DMS 273 treated with DMSO at 0.1 percent for 48 hours (cell line): Measurements from ENCODE around the gene OR10J4.
"Not testable (repeated sequence)": the region's sequence is repeated elsewhere in the genome, so short reads cannot be mapped to it uniquely, and the experiment has no call there.

Experiments used
- DNase-seq: peaks from one replicate; lab custom pipeline; 2025; lab: John Stamatoyannopoulos, UW

OR10J4 gene

GRCh38 chr1:159431904-159432303 is at the start of gene OR10J4:
Gene OR10J4, plus strand, starts transcription at chr1:159432204.
- no peak for DNase-seq

- DNase-seq, result no peak
Measured at GRCh38 chr1:159406821-159407220, 25.2 kb upstream of the OR10J4 start.

- no peak for DNase-seq
Measured at GRCh38 chr1:159408862-159409400, 23.1 kb upstream of the OR10J4 start.

DNA sequence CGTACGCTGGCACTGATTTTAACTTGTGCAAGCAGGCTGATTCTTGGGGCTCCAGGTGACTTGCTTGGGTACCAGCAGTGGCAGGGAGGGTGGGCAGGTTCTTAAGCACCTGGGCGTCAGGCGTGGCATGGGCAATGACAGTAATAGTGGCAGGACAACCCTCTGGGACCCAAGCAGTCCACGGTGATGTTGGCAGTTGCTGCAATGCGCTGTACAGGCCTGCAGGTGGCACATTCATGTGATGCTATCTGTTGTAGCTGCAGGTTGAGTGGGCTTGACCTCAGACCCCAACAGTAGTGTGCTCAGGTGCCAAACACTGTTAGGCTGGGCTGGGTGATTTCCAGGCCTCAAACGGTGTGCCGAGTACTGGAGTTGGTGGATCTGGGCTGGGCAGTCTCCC is 10.2 kb upstream of the OR10J4 start:
- no peak for DNase-seq

DNA sequence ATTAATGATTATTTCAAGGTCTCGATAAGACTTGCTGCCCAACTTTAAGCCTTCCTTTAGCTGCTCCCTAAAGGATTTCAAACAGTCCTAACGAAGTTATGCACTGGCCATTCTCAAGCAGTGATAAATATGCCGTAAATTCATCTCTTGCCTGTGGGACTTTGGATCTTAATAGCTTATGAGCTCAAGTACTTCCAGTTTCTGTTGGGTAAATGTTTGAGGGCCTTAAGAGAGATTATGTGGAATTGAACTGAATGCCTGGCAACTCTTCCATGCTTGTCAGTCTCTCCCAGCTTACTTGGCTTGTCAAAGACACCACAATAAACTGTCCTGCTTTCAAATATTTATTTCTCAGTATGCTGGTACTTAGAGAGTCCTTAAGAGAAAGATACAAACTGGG is 3.5 kb upstream of the OR10J4 start:
- no peak for DNase-seq

DNA sequence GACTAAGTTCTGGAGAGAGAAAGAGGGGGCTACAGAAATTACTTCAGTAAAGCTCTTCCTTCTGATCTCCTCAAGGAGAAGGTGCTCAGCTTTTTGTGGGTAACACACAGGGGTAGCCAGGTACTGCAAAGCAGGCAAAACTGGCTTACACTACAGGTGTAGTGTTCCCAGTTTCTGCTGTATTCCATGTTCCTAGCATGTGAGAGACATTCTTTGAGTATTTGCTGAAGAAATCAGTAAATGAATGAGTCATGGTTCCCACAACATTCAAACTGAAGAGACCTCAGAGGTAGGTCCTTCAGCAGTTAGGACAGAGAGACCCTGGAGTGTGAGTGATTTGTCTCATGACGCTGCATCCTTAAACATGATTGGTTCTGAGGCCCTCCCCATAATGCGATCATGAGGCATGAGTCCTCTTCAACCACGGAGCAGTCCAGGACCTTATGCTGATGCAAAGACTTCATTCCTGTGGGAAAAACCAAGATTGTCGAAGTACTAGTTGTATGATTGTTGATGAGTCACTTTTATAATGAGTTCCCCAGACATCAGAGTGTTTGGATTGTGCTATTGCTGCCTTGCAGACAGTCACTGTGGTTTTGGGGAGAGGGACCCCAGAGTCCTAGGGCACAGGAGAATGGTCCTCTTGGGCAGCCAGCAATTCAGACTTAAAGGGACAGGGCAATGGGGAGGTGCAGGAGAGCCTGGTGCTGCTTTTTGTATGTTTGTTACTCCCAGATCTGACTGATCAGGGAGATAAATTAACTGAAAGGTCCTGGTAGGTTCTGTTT is 2.7 kb upstream of the OR10J4 start:
- DNase-seq, result no peak

- DNase-seq, result no peak
Measured at GRCh38 chr1:159430985-159431384, 1.0 kb upstream of the OR10J4 start.

DNA sequence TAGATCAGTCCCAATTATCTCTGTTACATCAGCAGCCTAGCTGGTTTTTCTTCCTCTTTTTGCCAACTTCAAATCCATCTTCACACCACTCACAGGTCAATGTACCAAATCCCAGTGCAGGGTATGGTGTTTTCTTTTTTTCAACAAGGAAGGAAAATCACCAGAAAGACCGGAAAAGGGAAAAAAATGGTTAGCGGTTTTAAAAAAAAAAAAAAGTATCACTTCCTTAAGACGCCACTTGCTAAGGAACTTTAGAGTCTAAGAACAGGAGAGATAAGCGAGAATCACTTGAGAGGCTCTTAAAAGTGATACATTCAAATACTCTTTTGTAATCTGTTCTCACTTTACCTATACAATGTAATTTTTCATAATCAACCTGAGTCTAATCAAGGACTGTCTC is 4.5 kb downstream of the OR10J4 start:
- no peak for DNase-seq

GRCh38 chr1:159439422-159439821 is 7.4 kb downstream of the OR10J4 start, which contains the start of gene OR10J1:
Gene OR10J1, plus strand, starts transcription at chr1:159439722. Its CDS starts 70 bp downstream, at chr1:159439792.
- no peak for DNase-seq

DNA sequence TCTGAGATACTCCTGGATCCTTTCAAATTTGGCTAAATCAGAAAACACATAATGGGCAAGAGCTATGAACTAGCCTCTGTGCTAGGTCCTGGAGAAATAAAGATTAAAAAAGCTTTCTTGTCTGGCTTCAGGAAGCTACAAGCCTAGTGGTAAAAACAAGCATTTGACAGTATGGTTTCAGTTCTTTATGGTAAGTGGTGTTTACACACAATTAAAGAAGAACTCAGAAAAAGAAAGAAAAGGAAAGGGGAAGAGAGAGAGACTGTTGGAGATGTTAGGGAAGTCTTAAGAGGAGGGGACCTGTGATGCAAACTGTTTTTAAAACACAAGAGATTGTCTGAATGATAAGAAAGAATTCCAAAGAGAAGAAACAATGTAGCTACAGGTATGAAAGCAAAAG is 9.4 kb downstream of the OR10J4 start:
- DNase-seq, result no peak

DNA sequence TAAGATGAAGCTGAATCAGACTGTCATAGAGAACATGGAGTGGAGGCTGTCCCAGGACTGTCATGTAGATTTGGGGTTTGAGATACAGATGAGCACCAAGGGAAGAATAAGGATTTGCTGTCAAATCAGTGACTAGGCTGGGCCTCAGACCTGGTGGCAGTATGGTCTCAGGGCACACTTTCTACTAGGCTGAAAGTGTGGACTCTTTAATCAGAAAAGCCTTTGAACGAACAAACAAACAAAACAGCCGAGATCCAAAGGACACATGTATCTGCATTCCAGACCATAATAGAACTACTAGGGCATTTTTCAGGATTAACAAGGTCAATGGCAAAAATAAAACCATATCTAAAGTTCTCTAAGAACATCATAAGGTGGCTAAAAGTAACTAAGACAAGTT is 10.4 kb downstream of the OR10J4 start:
- DNase-seq, result no peak

DNA sequence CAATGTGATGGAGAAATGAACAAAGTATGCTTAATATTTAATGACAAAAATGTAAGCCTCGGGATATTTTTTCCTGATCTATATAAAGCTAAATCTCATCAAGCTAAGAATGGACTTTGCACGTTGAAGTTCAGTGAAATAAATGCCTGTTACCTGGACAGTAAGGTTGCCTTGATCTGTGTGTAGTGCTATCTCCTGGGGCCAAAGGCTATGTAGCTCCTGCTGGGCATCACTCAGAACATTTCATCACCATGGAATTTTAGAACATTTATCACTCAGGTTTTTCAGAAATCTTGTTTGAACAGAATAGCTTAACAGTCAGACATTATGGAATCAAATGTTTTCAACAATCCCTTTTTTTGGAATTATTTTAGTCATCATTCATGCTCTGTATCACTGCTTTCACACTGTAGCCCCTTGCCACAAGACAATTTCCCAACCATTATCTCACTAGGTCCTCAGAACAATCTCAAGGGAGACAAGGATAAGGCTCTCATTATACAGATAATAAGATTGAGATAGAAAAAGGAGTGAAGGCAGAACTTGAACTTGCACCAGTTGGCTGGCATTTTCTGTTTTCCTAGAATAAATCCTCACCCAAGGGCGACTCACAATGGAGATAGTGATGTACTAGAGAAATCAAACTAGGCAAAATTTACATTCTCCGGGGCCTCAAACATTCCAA is 11.2 kb downstream of the OR10J4 start:
- no peak for DNase-seq

GRCh38 chr1:159444511-159444910 is 12.5 kb downstream of the OR10J4 start:
- DNase-seq, result no peak

GRCh38 chr1:159448181-159448580 is 16.2 kb downstream of the OR10J4 start:
- no peak for DNase-seq

GRCh38 chr1:159449605-159450004 is 17.6 kb downstream of the OR10J4 start:
- DNase-seq, result not testable (repeated sequence)

- no peak for DNase-seq
Measured at GRCh38 chr1:159459551-159459950, 27.5 kb downstream of the OR10J4 start.

- DNase-seq, result no peak
Measured at GRCh38 chr1:159465191-159465603, 33.2 kb downstream of the OR10J4 start.

GRCh38 chr1:159468321-159468720 is 36.3 kb downstream of the OR10J4 start:
- DNase-seq, result no peak

DNA sequence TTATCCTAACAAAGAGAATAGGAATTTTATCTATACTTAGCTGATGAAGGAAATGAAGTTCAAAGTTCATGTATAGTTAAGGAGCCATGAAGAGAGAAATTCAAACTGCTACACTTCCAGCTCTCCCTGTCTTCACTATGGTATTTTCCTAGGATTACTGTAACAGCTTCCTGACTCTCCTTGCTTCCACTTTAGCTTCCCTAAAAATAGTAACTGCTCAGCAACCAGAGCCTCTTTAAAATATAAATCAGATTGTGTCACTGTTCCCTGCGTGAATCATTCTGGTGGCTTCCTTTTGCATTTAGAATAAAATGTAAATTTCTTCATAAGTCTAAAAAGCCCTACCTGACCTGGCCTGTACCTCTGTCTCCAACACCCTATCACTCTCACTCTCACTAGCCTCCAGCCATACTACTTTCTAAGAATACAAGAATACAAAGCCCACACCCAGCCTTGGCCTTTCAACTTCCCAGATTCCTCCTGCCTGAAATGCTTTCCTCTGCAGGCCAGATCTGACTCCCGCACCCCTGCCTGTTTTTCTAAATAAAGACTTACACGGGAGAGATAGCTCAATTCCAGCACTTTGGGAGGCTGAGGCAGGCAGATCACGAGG is 38.0 kb downstream of the OR10J4 start:
- DNase-seq, result no peak

GRCh38 chr1:159473335-159473734 is 41.3 kb downstream of the OR10J4 start:
- no peak for DNase-seq

DNA sequence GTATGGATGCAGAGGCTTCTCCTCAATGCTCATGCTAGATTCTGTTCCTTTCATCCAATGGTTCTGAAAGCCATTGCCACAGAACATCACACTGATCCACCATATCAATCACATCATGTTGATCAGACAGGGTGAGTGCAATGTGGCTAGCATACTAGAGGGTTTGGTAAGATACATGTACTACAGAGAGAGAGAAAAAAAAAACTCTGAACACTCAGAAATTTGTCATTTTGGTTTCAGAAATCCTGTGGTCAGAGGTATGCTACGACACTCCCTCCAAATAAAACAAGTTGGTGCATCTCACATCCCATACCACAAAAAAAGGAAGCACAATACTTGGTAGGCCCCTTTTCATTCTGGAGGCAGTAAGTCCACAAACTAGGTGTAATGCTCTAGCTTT is 42.9 kb downstream of the OR10J4 start:
- no peak for DNase-seq
